ENCODE measurements around the gene TNNI3K.

DNA sequence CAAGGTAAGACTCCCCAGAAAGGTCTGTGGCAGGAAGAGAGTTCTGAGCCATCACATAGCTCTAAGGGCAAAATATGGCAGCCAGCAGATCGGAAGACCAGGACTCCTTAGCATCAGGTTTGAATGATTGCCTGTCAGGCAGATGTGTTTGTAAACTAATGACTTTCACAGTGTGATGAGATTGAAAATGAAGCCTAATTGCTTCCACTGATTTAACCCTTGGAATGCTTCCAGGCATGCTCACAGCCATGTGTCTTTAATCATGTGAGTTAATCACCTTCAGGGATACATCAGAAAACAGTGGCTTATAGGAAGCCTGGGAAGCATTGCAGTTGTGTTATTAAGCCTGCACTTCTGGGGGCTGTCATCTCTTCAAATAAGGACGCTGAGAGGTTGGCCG lies 194.4 kb downstream of the TNNI3K start:
- TF ChIP-seq POLR2A (IDR thresholded peaks at IDR 0.05): no peak
- TF ChIP-seq, protein P1, sequence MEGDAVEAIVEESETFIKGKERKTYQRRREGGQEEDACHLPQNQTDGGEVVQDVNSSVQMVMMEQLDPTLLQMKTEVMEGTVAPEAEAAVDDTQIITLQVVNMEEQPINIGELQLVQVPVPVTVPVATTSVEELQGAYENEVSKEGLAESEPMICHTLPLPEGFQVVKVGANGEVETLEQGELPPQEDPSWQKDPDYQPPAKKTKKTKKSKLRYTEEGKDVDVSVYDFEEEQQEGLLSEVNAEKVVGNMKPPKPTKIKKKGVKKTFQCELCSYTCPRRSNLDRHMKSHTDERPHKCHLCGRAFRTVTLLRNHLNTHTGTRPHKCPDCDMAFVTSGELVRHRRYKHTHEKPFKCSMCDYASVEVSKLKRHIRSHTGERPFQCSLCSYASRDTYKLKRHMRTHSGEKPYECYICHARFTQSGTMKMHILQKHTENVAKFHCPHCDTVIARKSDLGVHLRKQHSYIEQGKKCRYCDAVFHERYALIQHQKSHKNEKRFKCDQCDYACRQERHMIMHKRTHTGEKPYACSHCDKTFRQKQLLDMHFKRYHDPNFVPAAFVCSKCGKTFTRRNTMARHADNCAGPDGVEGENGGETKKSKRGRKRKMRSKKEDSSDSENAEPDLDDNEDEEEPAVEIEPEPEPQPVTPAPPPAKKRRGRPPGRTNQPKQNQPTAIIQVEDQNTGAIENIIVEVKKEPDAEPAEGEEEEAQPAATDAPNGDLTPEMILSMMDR (IDR thresholded peaks at IDR 0.05): no peak
- no peak for TF ChIP-seq EP300 (IDR thresholded peaks at IDR 0.05)
